Measurements from ENCODE around the gene PLCB1.

Gene PLCB1

DNA sequence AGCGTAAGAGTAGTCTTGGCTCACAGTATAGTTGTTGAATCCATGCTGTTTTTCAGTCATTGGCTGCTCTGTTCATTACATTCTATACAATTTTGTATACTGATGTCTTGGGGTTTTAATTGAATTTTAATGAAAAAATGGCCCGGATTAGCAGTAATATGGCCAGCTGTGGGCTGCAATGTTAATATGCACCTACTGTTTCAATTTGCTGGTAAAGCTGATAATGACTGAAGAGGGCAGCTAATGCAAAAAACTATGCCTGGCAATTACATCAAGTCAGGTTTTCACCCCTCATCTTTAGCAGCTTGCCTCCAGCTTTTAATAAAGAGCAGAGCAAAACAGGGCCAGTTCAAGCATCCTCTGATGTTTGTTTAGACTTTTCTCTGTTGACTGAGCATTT is 394.5 kb downstream of the PLCB1 start:
- Histone ChIP-seq H3K79me2 (ENCODE audit: control insufficient read depth, low read length) (no peaks in the 10 kb centered on the region), H3F3A (ENCODE audit: control insufficient read depth, insufficient read depth) (no peaks in the 10 kb centered on the region), H3K4me2 (ENCODE audit: low read length) (no peak overlapping the region), H3K9me3 (ENCODE audit: control insufficient read depth, insufficient read depth, low read length) (no peaks in the 10 kb centered on the region), H3K36me3 (ENCODE audit: control insufficient read depth, low read length) (no peaks in the 10 kb centered on the region), H3K27me3 (ENCODE audit: control insufficient read depth, low read length) (no peaks in the 10 kb centered on the region), H3K4me1 (ENCODE audit: control insufficient read depth, low read length) (peaks cover 11% of the 10 kb centered on the region), H3K9me2 (replicated peaks; ENCODE audit: control insufficient read depth, low read length) (no peaks in the 10 kb centered on the region), H3K27ac (ENCODE audit: low read depth, low read length) (no peak overlapping the region), H3K4me3 (ENCODE audit: low read length) (no peak overlapping the region), H4K20me1 (ENCODE audit: control insufficient read depth, insufficient read depth, low read depth, low read length) (no peaks in the 10 kb centered on the region)
- TF ChIP-seq, protein P1, sequence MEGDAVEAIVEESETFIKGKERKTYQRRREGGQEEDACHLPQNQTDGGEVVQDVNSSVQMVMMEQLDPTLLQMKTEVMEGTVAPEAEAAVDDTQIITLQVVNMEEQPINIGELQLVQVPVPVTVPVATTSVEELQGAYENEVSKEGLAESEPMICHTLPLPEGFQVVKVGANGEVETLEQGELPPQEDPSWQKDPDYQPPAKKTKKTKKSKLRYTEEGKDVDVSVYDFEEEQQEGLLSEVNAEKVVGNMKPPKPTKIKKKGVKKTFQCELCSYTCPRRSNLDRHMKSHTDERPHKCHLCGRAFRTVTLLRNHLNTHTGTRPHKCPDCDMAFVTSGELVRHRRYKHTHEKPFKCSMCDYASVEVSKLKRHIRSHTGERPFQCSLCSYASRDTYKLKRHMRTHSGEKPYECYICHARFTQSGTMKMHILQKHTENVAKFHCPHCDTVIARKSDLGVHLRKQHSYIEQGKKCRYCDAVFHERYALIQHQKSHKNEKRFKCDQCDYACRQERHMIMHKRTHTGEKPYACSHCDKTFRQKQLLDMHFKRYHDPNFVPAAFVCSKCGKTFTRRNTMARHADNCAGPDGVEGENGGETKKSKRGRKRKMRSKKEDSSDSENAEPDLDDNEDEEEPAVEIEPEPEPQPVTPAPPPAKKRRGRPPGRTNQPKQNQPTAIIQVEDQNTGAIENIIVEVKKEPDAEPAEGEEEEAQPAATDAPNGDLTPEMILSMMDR (IDR thresholded peaks at IDR 0.05; ENCODE audit: low read depth, low read length, poor library complexity, severe bottlenecking) = no peak
- TF ChIP-seq EZH2phosphoT487 (IDR thresholded peaks at IDR 0.05; ENCODE audit: borderline replicate concordance, low read length) = no peak

DNA sequence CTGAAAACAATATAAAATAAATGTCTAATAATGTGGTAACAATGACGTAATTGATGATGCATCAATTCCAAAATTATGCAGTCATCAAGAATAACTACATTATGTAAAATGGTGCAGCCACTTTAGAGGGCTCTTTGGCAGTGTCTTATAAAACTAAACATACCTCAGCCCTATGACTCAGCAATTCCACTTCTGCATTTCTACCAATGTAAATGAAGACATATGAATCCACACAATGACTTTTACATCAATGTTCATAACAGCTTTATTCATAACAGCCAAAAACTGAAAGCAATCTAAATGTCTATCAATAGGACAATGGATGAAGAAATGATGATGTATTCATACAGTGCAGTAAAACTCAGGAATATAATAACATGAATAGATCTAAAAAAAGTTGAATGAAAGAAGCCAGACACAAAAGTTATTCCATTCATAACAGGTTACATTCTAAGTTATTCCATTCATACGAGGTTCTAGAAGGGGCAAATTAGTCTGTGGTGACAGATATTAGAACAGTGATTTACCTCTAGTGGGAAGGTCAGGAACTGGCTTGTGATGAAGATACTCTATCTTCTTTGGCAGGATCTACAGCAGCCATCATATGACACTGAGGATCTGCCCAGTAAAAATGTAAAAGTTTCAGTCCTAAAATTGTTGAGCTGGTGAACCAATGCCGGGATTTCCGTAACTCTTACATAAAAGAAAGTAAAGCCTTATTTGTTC is 396.1 kb downstream of the PLCB1 start:
- TF ChIP-seq, protein P1 (IDR thresholded peaks at IDR 0.05; ENCODE audit: low read depth, low read length, poor library complexity, severe bottlenecking) = no peak
- TF ChIP-seq EZH2phosphoT487 (IDR thresholded peaks at IDR 0.05; ENCODE audit: borderline replicate concordance, low read length) = no peak
- Histone ChIP-seq H3K4me3 (ENCODE audit: low read length) (no peak overlapping the region), H3K9me2 (replicated peaks; ENCODE audit: control insufficient read depth, low read length) (no peaks in the 10 kb centered on the region), H3K4me1 (ENCODE audit: control insufficient read depth, low read length) (peaks cover 11% of the 10 kb centered on the region), H3F3A (ENCODE audit: control insufficient read depth, insufficient read depth) (no peaks in the 10 kb centered on the region), H3K27me3 (ENCODE audit: control insufficient read depth, low read length) (no peaks in the 10 kb centered on the region), H3K79me2 (ENCODE audit: control insufficient read depth, low read length) (no peaks in the 10 kb centered on the region), H4K20me1 (ENCODE audit: control insufficient read depth, insufficient read depth, low read depth, low read length) (no peaks in the 10 kb centered on the region), H3K27ac (ENCODE audit: low read depth, low read length) (no peak overlapping the region), H3K36me3 (ENCODE audit: control insufficient read depth, low read length) (no peaks in the 10 kb centered on the region), H3K9me3 (ENCODE audit: control insufficient read depth, insufficient read depth, low read length) (no peaks in the 10 kb centered on the region), H3K4me2 (ENCODE audit: low read length) (no peak overlapping the region)

DNA sequence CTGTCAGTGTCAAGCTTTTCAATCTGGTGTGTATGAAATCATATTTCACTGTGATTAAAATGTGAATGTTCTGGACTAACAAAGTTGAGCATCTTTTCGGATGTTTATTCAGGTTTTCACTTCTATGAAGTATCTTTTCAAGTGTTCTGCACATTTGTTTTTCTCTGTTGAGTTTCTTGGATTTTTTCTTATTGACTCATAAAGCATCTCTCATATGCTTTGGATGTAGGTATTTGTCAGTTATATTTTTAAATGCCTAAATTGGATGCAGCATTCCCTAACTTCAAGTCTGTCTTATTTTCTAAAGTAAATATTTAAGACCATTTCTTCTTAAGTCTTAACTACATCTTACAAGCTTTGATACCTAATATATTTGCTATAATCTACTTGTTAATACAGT is 398.0 kb downstream of the PLCB1 start:
- Histone ChIP-seq H3K9me3 (ENCODE audit: control insufficient read depth, insufficient read depth, low read length) (no peaks in the 10 kb centered on the region), H3K4me1 (ENCODE audit: control insufficient read depth, low read length) (peaks cover 5% of the 10 kb centered on the region; the same call in 1 of the 2 replicates)

More for the DNA sequence above, 398.0 kb downstream of the PLCB1 start:
- H3K9me2 ChIP-seq (replicated peaks; ENCODE audit: control insufficient read depth, low read length) = no peaks in the 10 kb centered on the region
- H3K79me2 ChIP-seq (ENCODE audit: control insufficient read depth, low read length) = no peaks in the 10 kb centered on the region
- no peaks in the 10 kb centered on the region for H4K20me1 ChIP-seq (ENCODE audit: control insufficient read depth, insufficient read depth, low read depth, low read length)
- H3K4me3 ChIP-seq (ENCODE audit: low read length) = no peak overlapping the region
- H3K36me3 ChIP-seq (ENCODE audit: control insufficient read depth, low read length) = no peaks in the 10 kb centered on the region
- H3K27me3 ChIP-seq (ENCODE audit: control insufficient read depth, low read length) = no peaks in the 10 kb centered on the region
- no peaks in the 10 kb centered on the region for H3F3A ChIP-seq (ENCODE audit: control insufficient read depth, insufficient read depth)
- no peak overlapping the region for H3K4me2 ChIP-seq (ENCODE audit: low read length)
- no peak overlapping the region for H3K27ac ChIP-seq (ENCODE audit: low read depth, low read length)
- no peak for TF ChIP-seq EZH2phosphoT487 (IDR thresholded peaks at IDR 0.05; ENCODE audit: borderline replicate concordance, low read length)
- TF ChIP-seq, protein P1 (IDR thresholded peaks at IDR 0.05; ENCODE audit: low read depth, low read length, poor library complexity, severe bottlenecking) = no peak
